HepG2 (cell line): ENCODE measurements around the gene BEST2. TPM values are rescaled to one million over a fixed set of nuclear protein-coding genes. Genes with fewer than 3 reads are reported as not detected.

Experiments
- ADNP ChIP-seq: sonication (generic); formaldehyde crosslinking; IDR thresholded peaks from 2 replicates; pipeline ENCODE4 v1.4.0; 2020; ENCODE audit warnings: missing genetic modification reagents
- ATF7 ChIP-seq, 2 experiments: fragments of 450-650 bp in 1 of 2; sonication (generic) in 1 of 2; formaldehyde crosslinking in 1 of 2; IDR thresholded peaks; 2 replicates each; pipeline versions ENCODE4 v1.4.0 to v1.6.1; 2016 to 2020; ENCODE audit warnings: antibody characterized with exemption in 1 of 2, mild to moderate bottlenecking in 1 of 2, missing genetic modification reagents in 1 of 2
- CHD4 ChIP-seq: fragments of 200-600 bp; sonication (generic); IDR thresholded peaks from 2 replicates; pipeline ENCODE4 v1.7.0; 2017; ENCODE audit warnings: mild to moderate bottlenecking, low read length, borderline replicate concordance
- DR1 ChIP-seq: sonication (generic); formaldehyde crosslinking; IDR thresholded peaks from 2 replicates; pipeline ENCODE4 v1.8.0; 2021; ENCODE audit warnings: mild to moderate bottlenecking, missing genetic modification reagents, inconsistent platforms
- GLI4 ChIP-seq: sonication (generic); formaldehyde crosslinking; IDR thresholded peaks from 2 replicates; pipeline ENCODE4 v1.5.1; 2020; ENCODE audit warnings: missing genetic modification reagents, mild to moderate bottlenecking, moderate library complexity, borderline replicate concordance
- HCFC1 ChIP-seq: fragments of 150-350 bp; IDR thresholded peaks from 2 replicates; pipeline ENCODE4 v1.6.1; 2014; ENCODE audit warnings: low read depth, low read length
- ISX ChIP-seq: sonication (generic); formaldehyde crosslinking; conservative IDR thresholded peaks from 2 replicates; pipeline ENCODE4 v1.5.0; 2020; ENCODE audit warnings: missing genetic modification reagents
- SP140L ChIP-seq: sonication (generic); formaldehyde crosslinking; IDR thresholded peaks from 2 replicates; pipeline ENCODE4 v1.4.0; 2020; ENCODE audit warnings: missing genetic modification reagents, borderline replicate concordance
- TBX3 ChIP-seq: fragments of 450-650 bp; IDR thresholded peaks from 2 replicates; pipeline ENCODE4 v1.6.1; 2017; ENCODE audit warnings: antibody characterized with exemption, mild to moderate bottlenecking, inconsistent platforms, borderline replicate concordance
- TEAD3 ChIP-seq: optimal IDR thresholded peaks from 2 replicates; pipeline ENCODE3; 2016; ENCODE audit warnings: borderline replicate concordance
- ZNF350 ChIP-seq: sonication (generic); formaldehyde crosslinking; IDR thresholded peaks from 2 replicates; pipeline ENCODE4 v1.4.0; 2020; ENCODE audit warnings: mild to moderate bottlenecking, low read depth, missing genetic modification reagents, borderline replicate concordance
- ZNF629 ChIP-seq: sonication (generic); formaldehyde crosslinking; conservative IDR thresholded peaks from 2 replicates; pipeline ENCODE4 v1.5.0; 2020; ENCODE audit warnings: missing genetic modification reagents
- ZNF672 ChIP-seq: sonication (generic); formaldehyde crosslinking; IDR thresholded peaks from 2 replicates; pipeline ENCODE4 v1.8.1; 2022; ENCODE audit warnings: missing genetic modification reagents
- ZNF780A ChIP-seq: sonication (generic); formaldehyde crosslinking; IDR thresholded peaks from 2 replicates; pipeline ENCODE4 v1.8.0; 2022; ENCODE audit warnings: mild to moderate bottlenecking, missing genetic modification reagents, moderate library complexity
- ZNF841 ChIP-seq: sonication (generic); formaldehyde crosslinking; IDR thresholded peaks from 2 replicates; pipeline ENCODE4 v1.8.1; 2023; ENCODE audit warnings: missing genetic modification reagents, borderline replicate concordance
- polyA plus RNA-seq, 8 experiments: library from polyadenylated mRNA; depleted of rRNA in 3 of 8; stranded (reverse) in 7 of 8; unstranded in 1 of 8; fragments of >200 nt; fragmentation: Illumina TruSeq in 4 of 8; extraction: Trizol in 4 of 8; gene quantifications; 2 replicates each; pipeline versions ENCODE4 v1.2.1 to v1.2.3, GENCODE V29; 2011 to 2016; ENCODE audit warnings: low read depth in 4 of 8, missing spikeins in 1 of 8, mixed read lengths in 1 of 8; ENCODE audit not compliant: insufficient read depth in 1 of 8
- total RNA-seq, 5 experiments: library from RNA; depleted of rRNA; stranded (reverse); fragments of >200 nt; fragmentation: Illumina TruSeq; extraction: Trizol; gene quantifications; 2 replicates each; pipeline ENCODE4 v1.2.3, GENCODE V29; 2016; ENCODE audit warnings: low read depth in 1 of 5
- TF ChIP-seq, protein P1 (sequence below): sonication (generic); formaldehyde crosslinking; conservative IDR thresholded peaks from 2 replicates; pipeline ENCODE4 v1.8.0; 2022; ENCODE audit warnings: missing genetic modification reagents
- TF ChIP-seq, protein P2 (sequence below): IDR thresholded peaks from 2 replicates; pipeline ENCODE4 v1.4.0; 2020; ENCODE audit warnings: mild to moderate bottlenecking, missing genetic modification reagents
- TF ChIP-seq, protein P3 (sequence below), 2 experiments: IDR thresholded peaks; 2 replicates each; pipeline ENCODE4 v1.6.1; 2011 to 2012; ENCODE audit warnings: low read length in 2 of 2, borderline replicate concordance in 1 of 2, low read depth in 1 of 2, mild to moderate bottlenecking in 1 of 2, moderate library complexity in 1 of 2

Gene BEST2
- total and polyA plus RNA-seq, 2 of the 13 experiments (the other 11 are each of a cell fraction or from before 2014, with no cell fraction given): not detected

DNA sequence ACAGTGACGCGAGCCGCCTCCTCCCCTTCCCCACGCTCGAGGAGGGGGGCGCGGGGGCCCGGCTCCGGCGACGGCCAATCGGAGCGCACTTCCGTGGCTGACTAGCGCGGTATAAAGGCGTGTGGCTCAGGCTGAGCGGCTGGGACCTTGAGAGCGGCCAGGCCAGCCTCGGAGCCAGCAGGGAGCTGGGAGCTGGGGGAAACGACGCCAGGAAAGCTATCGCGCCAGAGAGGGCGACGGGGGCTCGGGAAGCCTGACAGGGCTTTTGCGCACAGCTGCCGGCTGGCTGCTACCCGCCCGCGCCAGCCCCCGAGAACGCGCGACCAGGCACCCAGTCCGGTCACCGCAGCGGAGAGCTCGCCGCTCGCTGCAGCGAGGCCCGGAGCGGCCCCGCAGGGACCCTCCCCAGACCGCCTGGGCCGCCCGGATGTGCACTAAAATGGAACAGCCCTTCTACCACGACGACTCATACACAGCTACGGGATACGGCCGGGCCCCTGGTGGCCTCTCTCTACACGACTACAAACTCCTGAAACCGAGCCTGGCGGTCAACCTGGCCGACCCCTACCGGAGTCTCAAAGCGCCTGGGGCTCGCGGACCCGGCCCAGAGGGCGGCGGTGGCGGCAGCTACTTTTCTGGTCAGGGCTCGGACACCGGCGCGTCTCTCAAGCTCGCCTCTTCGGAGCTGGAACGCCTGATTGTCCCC lies 39.9 kb downstream of the BEST2 start, which contains the start of gene JUNB (continued):
- TF ChIP-seq TEAD3 (peak; percentile 12), ADNP (no peak), ZNF350 (peak; percentile 87; the same call in 1 of the 2 replicates), TBX3 (no peak), ZNF629 (0 out of 2 replicates have a peak, but pooled peaks have one; percentile 11), ZNF841 (CRISPR knock-in tag) (no peak), DR1 (CRISPR knock-in tag) (peak; percentile 99), ZNF672 (no peak), HCFC1 (no peak; the same call in 1 of the 2 replicates), GLI4 (no peak; the same call in 1 of the 2 replicates), CHD4 (no peak), ISX (CRISPR knock-in tag) (no peak), ZNF780A (no peak), ATF7 (IDR thresholded peaks at IDR 0.05) (no peak), ATF7 (CRISPR knock-in tag; IDR thresholded peaks at IDR 0.05) (0 out of 2 replicates have a peak, but pooled peaks have one; percentile 24), SP140L (CRISPR knock-in tag) (no peak)
- TF ChIP-seq, protein P1, sequence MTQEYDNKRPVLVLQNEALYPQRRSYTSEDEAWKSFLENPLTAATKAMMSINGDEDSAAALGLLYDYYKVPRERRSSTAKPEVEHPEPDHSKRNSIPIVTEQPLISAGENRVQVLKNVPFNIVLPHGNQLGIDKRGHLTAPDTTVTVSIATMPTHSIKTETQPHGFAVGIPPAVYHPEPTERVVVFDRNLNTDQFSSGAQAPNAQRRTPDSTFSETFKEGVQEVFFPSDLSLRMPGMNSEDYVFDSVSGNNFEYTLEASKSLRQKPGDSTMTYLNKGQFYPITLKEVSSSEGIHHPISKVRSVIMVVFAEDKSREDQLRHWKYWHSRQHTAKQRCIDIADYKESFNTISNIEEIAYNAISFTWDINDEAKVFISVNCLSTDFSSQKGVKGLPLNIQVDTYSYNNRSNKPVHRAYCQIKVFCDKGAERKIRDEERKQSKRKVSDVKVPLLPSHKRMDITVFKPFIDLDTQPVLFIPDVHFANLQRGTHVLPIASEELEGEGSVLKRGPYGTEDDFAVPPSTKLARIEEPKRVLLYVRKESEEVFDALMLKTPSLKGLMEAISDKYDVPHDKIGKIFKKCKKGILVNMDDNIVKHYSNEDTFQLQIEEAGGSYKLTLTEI (CRISPR knock-in tag): no peak
- TF ChIP-seq, protein P2, sequence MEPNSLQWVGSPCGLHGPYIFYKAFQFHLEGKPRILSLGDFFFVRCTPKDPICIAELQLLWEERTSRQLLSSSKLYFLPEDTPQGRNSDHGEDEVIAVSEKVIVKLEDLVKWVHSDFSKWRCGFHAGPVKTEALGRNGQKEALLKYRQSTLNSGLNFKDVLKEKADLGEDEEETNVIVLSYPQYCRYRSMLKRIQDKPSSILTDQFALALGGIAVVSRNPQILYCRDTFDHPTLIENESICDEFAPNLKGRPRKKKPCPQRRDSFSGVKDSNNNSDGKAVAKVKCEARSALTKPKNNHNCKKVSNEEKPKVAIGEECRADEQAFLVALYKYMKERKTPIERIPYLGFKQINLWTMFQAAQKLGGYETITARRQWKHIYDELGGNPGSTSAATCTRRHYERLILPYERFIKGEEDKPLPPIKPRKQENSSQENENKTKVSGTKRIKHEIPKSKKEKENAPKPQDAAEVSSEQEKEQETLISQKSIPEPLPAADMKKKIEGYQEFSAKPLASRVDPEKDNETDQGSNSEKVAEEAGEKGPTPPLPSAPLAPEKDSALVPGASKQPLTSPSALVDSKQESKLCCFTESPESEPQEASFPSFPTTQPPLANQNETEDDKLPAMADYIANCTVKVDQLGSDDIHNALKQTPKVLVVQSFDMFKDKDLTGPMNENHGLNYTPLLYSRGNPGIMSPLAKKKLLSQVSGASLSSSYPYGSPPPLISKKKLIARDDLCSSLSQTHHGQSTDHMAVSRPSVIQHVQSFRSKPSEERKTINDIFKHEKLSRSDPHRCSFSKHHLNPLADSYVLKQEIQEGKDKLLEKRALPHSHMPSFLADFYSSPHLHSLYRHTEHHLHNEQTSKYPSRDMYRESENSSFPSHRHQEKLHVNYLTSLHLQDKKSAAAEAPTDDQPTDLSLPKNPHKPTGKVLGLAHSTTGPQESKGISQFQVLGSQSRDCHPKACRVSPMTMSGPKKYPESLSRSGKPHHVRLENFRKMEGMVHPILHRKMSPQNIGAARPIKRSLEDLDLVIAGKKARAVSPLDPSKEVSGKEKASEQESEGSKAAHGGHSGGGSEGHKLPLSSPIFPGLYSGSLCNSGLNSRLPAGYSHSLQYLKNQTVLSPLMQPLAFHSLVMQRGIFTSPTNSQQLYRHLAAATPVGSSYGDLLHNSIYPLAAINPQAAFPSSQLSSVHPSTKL (CRISPR knock-in tag): peak; percentile 81
- TF ChIP-seq, protein P3, sequence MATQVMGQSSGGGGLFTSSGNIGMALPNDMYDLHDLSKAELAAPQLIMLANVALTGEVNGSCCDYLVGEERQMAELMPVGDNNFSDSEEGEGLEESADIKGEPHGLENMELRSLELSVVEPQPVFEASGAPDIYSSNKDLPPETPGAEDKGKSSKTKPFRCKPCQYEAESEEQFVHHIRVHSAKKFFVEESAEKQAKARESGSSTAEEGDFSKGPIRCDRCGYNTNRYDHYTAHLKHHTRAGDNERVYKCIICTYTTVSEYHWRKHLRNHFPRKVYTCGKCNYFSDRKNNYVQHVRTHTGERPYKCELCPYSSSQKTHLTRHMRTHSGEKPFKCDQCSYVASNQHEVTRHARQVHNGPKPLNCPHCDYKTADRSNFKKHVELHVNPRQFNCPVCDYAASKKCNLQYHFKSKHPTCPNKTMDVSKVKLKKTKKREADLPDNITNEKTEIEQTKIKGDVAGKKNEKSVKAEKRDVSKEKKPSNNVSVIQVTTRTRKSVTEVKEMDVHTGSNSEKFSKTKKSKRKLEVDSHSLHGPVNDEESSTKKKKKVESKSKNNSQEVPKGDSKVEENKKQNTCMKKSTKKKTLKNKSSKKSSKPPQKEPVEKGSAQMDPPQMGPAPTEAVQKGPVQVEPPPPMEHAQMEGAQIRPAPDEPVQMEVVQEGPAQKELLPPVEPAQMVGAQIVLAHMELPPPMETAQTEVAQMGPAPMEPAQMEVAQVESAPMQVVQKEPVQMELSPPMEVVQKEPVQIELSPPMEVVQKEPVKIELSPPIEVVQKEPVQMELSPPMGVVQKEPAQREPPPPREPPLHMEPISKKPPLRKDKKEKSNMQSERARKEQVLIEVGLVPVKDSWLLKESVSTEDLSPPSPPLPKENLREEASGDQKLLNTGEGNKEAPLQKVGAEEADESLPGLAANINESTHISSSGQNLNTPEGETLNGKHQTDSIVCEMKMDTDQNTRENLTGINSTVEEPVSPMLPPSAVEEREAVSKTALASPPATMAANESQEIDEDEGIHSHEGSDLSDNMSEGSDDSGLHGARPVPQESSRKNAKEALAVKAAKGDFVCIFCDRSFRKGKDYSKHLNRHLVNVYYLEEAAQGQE (IDR thresholded peaks at IDR 0.05; ENCODE audit: borderline replicate concordance in 1 of 2, low read depth in 1 of 2, low read length in 2 of 2): peak in 1 of 2 experiments; percentile 76; a peak in 1 of 4 replicates
